ENCODE measurements around the gene NDUFB5. TPM values are rescaled to one million over a fixed set of nuclear protein-coding genes. Genes with fewer than 3 reads are reported as not detected.
"Not testable (repeated sequence)": the region's sequence is repeated elsewhere in the genome, so short reads cannot be mapped to it uniquely, and the experiment has no call there.

The NDUFB5 gene
- total RNA-seq, 2 experiments from 2014 or later = 106 to 111 TPM

- peaks cover 30% of the 10 kb centered on the region for H3K4me1 Mint-ChIP-seq
Observed at GRCh38 chr3:179608931-179609720, 4.5 kb downstream of the NDUFB5 start.

GRCh38 chr3:179610066-179610465, 5.5 kb downstream of the NDUFB5 start:
- Mint-ChIP-seq H3K27me3 (no peaks in the 10 kb centered on the region), H3K4me3 (no peak overlapping the region), H3K27ac (peak overlapping the region; percentile 29), H3K4me1 (peaks cover 30% of the 10 kb centered on the region), H3K36me3 (peaks cover 15% of the 10 kb centered on the region), H3K9me3 (no peaks in the 10 kb centered on the region)
- no peak for DNase-seq

More at GRCh38 chr3:179608931-179609720, 4.5 kb downstream of the NDUFB5 start:
- DNase-seq = peak; percentile 10
- H3K36me3 Mint-ChIP-seq = peaks cover 20% of the 10 kb centered on the region
- H3K9me3 Mint-ChIP-seq = no peaks in the 10 kb centered on the region
- peak overlapping the region; percentile 26 for H3K4me3 Mint-ChIP-seq
- H3K27ac Mint-ChIP-seq = peak overlapping the region; percentile 84
- no peaks in the 10 kb centered on the region for H3K27me3 Mint-ChIP-seq

GRCh38 chr3:179613807-179614206, 9.2 kb downstream of the NDUFB5 start:
- H3K9me3 Mint-ChIP-seq = no peaks in the 10 kb centered on the region
- no peak overlapping the region for H3K4me3 Mint-ChIP-seq
- peaks cover 9% of the 10 kb centered on the region for H3K4me1 Mint-ChIP-seq
- DNase-seq = no peak
- no peak overlapping the region for H3K27ac Mint-ChIP-seq
- H3K27me3 Mint-ChIP-seq = no peaks in the 10 kb centered on the region
- peaks cover 16% of the 10 kb centered on the region for H3K36me3 Mint-ChIP-seq

GRCh38 chr3:179615458-179616173, 11.0 kb downstream of the NDUFB5 start:
- Mint-ChIP-seq H3K27ac (no peak overlapping the region), H3K9me3 (no peaks in the 10 kb centered on the region), H3K4me1 (no peaks in the 10 kb centered on the region), H3K36me3 (peaks cover 24% of the 10 kb centered on the region), H3K27me3 (no peaks in the 10 kb centered on the region), H3K4me3 (no peak overlapping the region)
- no peak for DNase-seq

DNA sequence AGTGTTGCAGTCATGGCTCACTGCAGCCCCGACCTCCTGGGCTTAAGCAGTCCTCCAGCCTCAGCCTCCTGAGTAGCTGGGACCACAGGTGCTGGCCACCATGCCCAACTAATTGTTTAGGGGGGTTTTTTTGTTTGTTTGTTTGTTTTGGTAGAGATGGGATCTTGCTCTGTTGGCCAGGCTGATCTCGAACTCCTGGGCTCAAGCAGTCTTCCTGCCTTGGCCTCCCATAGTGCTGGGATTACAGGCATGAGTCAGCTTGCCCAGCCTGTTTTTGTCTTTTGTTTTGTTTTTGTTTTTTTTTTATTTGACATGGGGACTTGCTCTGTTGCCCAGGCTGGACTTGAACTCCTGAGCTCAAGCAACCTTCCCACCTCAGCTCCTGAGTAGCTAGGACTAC, 17.4 kb downstream of the NDUFB5 start:
- H3K27ac Mint-ChIP-seq = no peak overlapping the region
- DNase-seq = no peak
- no peak overlapping the region for H3K4me3 Mint-ChIP-seq
- no peaks in the 10 kb centered on the region for H3K4me1 Mint-ChIP-seq
- H3K9me3 Mint-ChIP-seq = no peaks in the 10 kb centered on the region
- peaks cover 44% of the 10 kb centered on the region for H3K36me3 Mint-ChIP-seq
- H3K27me3 Mint-ChIP-seq = no peaks in the 10 kb centered on the region

DNA sequence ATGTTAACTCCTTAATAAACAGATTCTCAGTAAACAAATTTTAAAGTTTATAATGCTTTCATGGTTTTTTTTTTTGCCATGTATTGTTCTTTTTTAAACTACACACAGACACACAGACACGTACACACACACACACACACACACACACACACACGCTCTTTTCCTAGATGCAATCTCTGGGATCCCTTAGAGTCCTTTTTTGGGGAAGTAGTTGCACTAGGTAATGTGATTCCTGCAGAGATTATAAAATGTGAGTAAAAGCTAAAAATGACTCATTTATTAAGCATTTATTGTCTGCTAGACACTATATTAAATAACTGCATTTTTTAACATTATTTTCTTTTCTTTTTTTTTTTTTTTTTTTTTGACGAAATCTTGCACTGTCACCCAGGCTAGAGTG, 19.9 kb downstream of the NDUFB5 start:
- H3K9me3 Mint-ChIP-seq = no peaks in the 10 kb centered on the region
- no peak for DNase-seq
- no peaks in the 10 kb centered on the region for H3K4me1 Mint-ChIP-seq
- no peak overlapping the region for H3K4me3 Mint-ChIP-seq
- no peak overlapping the region for H3K27ac Mint-ChIP-seq
- H3K27me3 Mint-ChIP-seq = no peaks in the 10 kb centered on the region
- peaks cover 35% of the 10 kb centered on the region for H3K36me3 Mint-ChIP-seq

GRCh38 chr3:179630753-179631451, 26.3 kb downstream of the NDUFB5 start:
- no peak overlapping the region for H3K4me3 Mint-ChIP-seq
- no peak overlapping the region for H3K27ac Mint-ChIP-seq
- no peaks in the 10 kb centered on the region for H3K27me3 Mint-ChIP-seq

DNA sequence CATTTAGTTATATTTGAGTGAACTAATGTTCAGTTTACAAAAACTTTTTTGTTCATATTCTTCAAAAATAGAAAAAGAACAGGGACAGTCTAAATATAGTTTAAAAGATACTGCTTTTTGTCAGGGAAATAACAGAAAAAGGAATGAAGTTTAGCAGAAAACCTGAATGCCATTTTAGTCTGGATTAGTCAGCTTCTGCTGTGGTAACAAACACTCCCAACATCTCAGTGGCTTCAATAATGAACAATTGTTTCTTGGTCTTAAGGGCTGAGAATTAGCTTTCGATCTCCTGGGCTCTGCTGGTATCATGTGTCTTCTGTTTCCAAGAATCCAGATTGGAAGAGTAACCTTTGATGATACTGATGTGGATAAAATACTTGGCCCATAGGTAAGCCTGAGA, 35.9 kb downstream of the NDUFB5 start:
- no peak for DNase-seq
- Mint-ChIP-seq H3K4me1 (peaks cover 7% of the 10 kb centered on the region), H3K4me3 (no peak overlapping the region), H3K27ac (no peak overlapping the region), H3K27me3 (no peaks in the 10 kb centered on the region), H3K36me3 (no peaks in the 10 kb centered on the region), H3K9me3 (no peaks in the 10 kb centered on the region)

More at GRCh38 chr3:179630753-179631451, 26.3 kb downstream of the NDUFB5 start:
- no peak for DNase-seq
- H3K9me3 Mint-ChIP-seq = no peaks in the 10 kb centered on the region
- H3K4me1 Mint-ChIP-seq = no peaks in the 10 kb centered on the region
- H3K36me3 Mint-ChIP-seq = peaks cover under 1% of the 10 kb centered on the region

GRCh38 chr3:179642871-179643270, 38.3 kb downstream of the NDUFB5 start:
- Mint-ChIP-seq H3K27me3 (no peaks in the 10 kb centered on the region), H3K4me1 (peaks cover 7% of the 10 kb centered on the region), H3K36me3 (no peaks in the 10 kb centered on the region), H3K27ac (no peak overlapping the region), H3K4me3 (no peak overlapping the region), H3K9me3 (no peaks in the 10 kb centered on the region)
- no peak for DNase-seq

GRCh38 chr3:179643837-179644236, 39.2 kb downstream of the NDUFB5 start:
- H3K4me1 Mint-ChIP-seq, H3K9me3 Mint-ChIP-seq, H3K36me3 Mint-ChIP-seq, DNase-seq, H3K27me3 Mint-ChIP-seq, H3K4me3 Mint-ChIP-seq, H3K27ac Mint-ChIP-seq: not testable (repeated sequence)

DNA sequence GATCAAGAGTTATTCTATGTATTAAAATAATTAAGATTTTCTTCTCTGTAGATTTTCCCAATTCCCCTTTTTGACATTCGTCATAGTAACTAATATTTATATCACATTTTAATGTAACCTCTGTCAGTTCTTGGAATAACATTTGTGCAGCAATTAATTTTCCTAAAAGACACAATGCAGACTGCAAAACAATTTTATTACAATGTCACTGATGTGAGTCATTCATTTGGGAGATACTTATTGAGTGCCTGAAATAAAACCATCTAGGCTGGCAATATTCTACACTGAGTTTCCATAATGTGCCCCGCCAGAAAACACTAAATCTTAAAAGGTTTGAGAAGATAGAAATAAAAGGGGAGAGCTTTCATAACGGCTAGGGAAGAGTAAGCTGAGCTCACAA, 41.6 kb downstream of the NDUFB5 start:
- no peak overlapping the region for H3K4me3 Mint-ChIP-seq
- H3K27me3 Mint-ChIP-seq = no peaks in the 10 kb centered on the region
- no peak for DNase-seq
- H3K36me3 Mint-ChIP-seq = no peaks in the 10 kb centered on the region
- H3K27ac Mint-ChIP-seq = no peak overlapping the region
- no peaks in the 10 kb centered on the region for H3K9me3 Mint-ChIP-seq
- peaks cover 9% of the 10 kb centered on the region for H3K4me1 Mint-ChIP-seq

- Mint-ChIP-seq H3K27me3 (peaks cover 9% of the 10 kb centered on the region), H3K27ac (peak overlapping the region; percentile 25), H3K4me1 (peaks cover 26% of the 10 kb centered on the region), H3K9me3 (no peaks in the 10 kb centered on the region), H3K4me3 (peak overlapping the region; percentile 70), H3K36me3 (peaks cover 12% of the 10 kb centered on the region)
- DNase-seq = no peak
Observed at GRCh38 chr3:179651687-179652446, 47.3 kb downstream of the NDUFB5 start.

DNA sequence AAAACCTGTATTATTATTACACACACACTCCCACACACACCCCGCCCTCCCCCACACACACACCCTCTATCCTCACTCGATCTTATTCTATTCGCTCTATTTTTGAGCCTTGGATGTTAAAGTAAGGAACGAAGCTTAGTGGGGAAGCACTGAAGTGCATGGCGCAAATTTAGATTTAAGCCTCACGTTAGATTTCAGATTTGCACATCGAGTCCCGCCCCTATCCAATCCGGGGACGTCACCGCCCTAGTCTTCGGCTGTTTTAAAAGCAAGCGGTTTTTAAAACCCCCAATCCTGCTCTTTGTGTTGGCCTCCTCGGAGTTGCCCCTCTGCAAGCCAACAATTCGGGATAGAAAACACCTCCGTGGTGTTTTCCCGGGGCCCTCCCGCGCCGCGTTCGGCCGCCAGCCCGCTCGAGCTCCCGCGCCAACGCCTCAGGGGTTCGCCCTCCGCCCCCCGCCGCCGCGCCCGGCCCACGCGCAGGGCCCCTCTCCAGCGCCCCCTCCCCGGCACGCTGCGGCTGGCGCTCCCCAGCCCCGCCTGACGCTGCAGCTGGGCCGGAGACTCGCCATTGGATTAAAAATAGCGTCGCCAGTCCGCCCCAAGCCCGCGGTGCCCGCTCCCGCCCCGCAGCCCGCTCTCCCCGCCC, 48.0 kb downstream of the NDUFB5 start, which contains the start of gene USP13:
Gene USP13 (plus strand): TSS at position 594 of the 649 bp plus-strand sequence. CDS start 186 bp downstream, outside the sequence.
- H3K36me3 Mint-ChIP-seq = peaks cover 12% of the 10 kb centered on the region
- peak within 1 kb of the TSS; percentile 93 for H3K4me3 Mint-ChIP-seq
- peak within 1 kb of the TSS; percentile 87 for H3K27ac Mint-ChIP-seq
- peak; percentile 64 for DNase-seq
- peaks cover 9% of the 10 kb centered on the region for H3K27me3 Mint-ChIP-seq
- peaks cover 26% of the 10 kb centered on the region for H3K4me1 Mint-ChIP-seq
- no peaks in the 10 kb centered on the region for H3K9me3 Mint-ChIP-seq

All from activated naive CD8-positive, alpha-beta T cell treated with anti-CD3 and anti-CD28 coated beads for 36 hours (primary cell).